ENCODE results near the gene EFCAB9. TPM values are rescaled to one million over a fixed set of nuclear protein-coding genes. Genes with fewer than 3 reads are reported as not detected.
A peak's percentile ranks its signal among the peaks of the same experiment; 100 is the strongest.

The EFCAB9 gene
- total RNA-seq, 4 donors from 2014 or later = not detected

DNA sequence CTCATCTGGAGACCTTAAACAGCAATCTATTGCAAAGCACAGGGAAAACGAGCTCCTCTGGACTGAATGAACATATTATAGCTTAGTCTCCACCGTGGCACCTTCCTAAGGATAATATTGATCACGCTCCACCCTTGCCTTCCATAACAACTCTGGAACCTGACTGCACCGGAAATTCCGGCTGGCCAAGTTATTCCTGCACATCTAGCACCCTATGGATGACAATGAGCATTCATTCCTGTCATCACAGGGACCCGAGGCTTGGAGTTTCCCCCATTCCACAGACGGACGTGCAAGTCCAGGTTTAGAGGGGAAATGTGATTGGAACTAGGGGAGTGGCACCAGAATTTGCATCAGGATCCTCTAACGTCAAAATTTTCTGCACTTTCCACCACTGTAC lies 33.5 kb upstream of the EFCAB9 start:
- intact Hi-C loops (cut with DNase I) = no loop called here
- Histone ChIP-seq H3K4me3 (no peak overlapping the region), H3K27ac (replicated peaks in 1 of 4) (no peak overlapping the region), H3K9me3 (no peaks in the 10 kb centered on the region), H3K36me3 (peaks cover 0 to 11% (median 11%) of the 10 kb centered on the region in 4 donors), H3K27me3 (no peaks in the 10 kb centered on the region), H3K4me1 (peaks cover 28 to 36% (median 33%) of the 10 kb centered on the region in 4 donors)
- DNase-seq (ENCODE audit: extremely low spot score) = no peak
- WGBS = 87% methylated on average over 9 of the region's 9 CpGs
- TF ChIP-seq CTCF (IDR thresholded peaks at IDR 0.05) (no peak), POLR2A (IDR thresholded peaks at IDR 0.05; ENCODE audit: low read depth) (no peak), POLR2AphosphoS5 (IDR thresholded peaks at IDR 0.05) (no peak), EP300 (IDR thresholded peaks at IDR 0.05) (no peak)

DNA sequence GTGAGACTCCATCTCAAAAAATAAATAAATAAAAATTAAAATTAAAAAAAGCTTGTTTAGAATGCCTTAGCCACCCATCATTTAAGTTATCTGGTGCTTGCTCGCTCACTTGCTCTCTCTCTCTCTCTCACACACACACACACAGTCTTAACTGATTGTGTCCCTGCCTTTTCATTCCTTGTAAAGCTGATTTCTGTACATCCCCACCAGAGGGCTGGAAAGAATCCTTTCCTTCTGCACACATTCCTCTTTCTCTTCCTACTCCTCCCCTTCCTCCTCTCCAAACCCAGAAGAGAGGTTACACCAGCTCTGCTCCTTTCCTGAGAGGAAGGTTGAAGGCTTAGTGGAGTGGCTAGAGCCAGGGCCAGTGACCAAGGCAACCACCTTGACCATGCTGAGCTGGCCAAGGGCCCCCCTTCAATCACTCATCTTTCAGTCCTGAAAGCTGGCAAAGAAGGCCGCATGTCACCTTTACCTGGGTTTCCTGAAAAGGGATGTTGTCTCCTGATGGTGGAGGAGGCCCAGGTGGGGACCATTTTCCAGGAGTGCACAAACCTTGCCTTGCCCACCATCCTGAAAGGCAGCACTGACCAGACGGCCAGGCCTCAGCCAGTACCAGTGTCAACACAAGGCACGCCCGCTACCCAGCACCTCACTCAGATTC lies 31.5 kb upstream of the EFCAB9 start:
- 78% methylated on average over 5 of the region's 5 CpGs for WGBS
- no peak for DNase-seq (ENCODE audit: extremely low spot score)
- H3K4me3 ChIP-seq = no peak overlapping the region
- peak overlapping the region in 2 of 4 donors; percentile 41 to 66 for H3K27ac ChIP-seq (replicated peaks in 1 of 4)
- peaks cover 19 to 53% (median 52%) of the 10 kb centered on the region in 4 donors for H3K4me1 ChIP-seq
- H3K27me3 ChIP-seq = no peaks in the 10 kb centered on the region
- intact Hi-C loops (cut with DNase I) = no loop called here
- H3K36me3 ChIP-seq = no peaks in the 10 kb centered on the region
- no peaks in the 10 kb centered on the region for H3K9me3 ChIP-seq
- no peak for TF ChIP-seq CTCF (IDR thresholded peaks at IDR 0.05)
- no peak for TF ChIP-seq POLR2A (IDR thresholded peaks at IDR 0.05; ENCODE audit: low read depth)
- no peak for TF ChIP-seq EP300 (IDR thresholded peaks at IDR 0.05)
- no peak for TF ChIP-seq POLR2AphosphoS5 (IDR thresholded peaks at IDR 0.05)

DNA sequence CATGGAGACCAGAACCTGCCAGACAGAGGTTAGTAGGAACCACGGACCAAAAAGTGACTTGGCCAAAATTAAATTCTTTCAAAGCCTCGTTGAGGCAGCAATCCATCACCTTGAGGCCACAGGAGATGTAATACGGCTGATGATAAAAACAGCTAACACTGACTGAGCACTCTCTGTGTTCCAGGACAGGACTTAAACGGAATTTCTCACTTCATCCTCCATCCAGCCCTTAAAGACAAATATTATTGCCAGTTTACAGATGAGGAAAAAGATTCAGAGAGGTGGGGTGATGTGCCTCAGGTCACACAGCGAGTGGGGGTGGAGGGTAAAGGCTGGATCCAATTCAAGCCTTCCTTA lies 31.0 kb upstream of the EFCAB9 start:
- no peaks in the 10 kb centered on the region for H3K36me3 ChIP-seq
- H3K9me3 ChIP-seq = no peaks in the 10 kb centered on the region
- DNase-seq (ENCODE audit: extremely low spot score) = no peak
- H3K4me1 ChIP-seq = peaks cover 22 to 58% (median 57%) of the 10 kb centered on the region in 4 donors
- WGBS = 61% methylated on average over 5 of the region's 5 CpGs
- peak overlapping the region in 3 of 4 donors; percentile 41 to 66 (median 44) for H3K27ac ChIP-seq (replicated peaks in 1 of 4)
- H3K27me3 ChIP-seq = no peaks in the 10 kb centered on the region
- TF ChIP-seq POLR2AphosphoS5 (IDR thresholded peaks at IDR 0.05) (no peak), POLR2A (IDR thresholded peaks at IDR 0.05; ENCODE audit: low read depth) (no peak), CTCF (IDR thresholded peaks at IDR 0.05) (no peak), EP300 (IDR thresholded peaks at IDR 0.05) (no peak)
- intact Hi-C loops (cut with DNase I) = no loop called here
- H3K4me3 ChIP-seq = no peak overlapping the region

- Histone ChIP-seq H3K27ac (replicated peaks in 1 of 4) (peak overlapping the region; percentile 41 to 66 (median 44)), H3K4me3 (no peak overlapping the region), H3K36me3 (no peaks in the 10 kb centered on the region), H3K27me3 (no peaks in the 10 kb centered on the region), H3K9me3 (no peaks in the 10 kb centered on the region), H3K4me1 (peaks cover 26 to 62% (median 61%) of the 10 kb centered on the region in 4 donors)
- 52% methylated on average over 4 of the region's 4 CpGs for WGBS
- DNase-seq (ENCODE audit: extremely low spot score) = no peak
- TF ChIP-seq CTCF (IDR thresholded peaks at IDR 0.05) (no peak), EP300 (IDR thresholded peaks at IDR 0.05) (no peak), POLR2AphosphoS5 (IDR thresholded peaks at IDR 0.05) (no peak), POLR2A (IDR thresholded peaks at IDR 0.05; ENCODE audit: low read depth) (no peak)
- intact Hi-C loops (cut with DNase I) = no loop called here
These were observed 30.6 kb upstream of the EFCAB9 start for GRCh38 chr5:172163346-172163745.

Measured in esophagus muscularis mucosa (tissue), 4 donors.